ENCODE data around the gene RASSF6.

GRCh38 chr4:73609706-73610105 is 10.5 kb downstream of the RASSF6 start:
- TF ChIP-seq CTCF (IDR thresholded peaks at IDR 0.05; ENCODE audit: insufficient read depth, low read length, poor library complexity, severe bottlenecking) (no peak), EZH2phosphoT487 (conservative IDR thresholded peaks at IDR 0.05; ENCODE audit: low read length) (no peak)
